PC-9 (cell line): Measurements from ENCODE around the gene FCN1.

Experiments
- EZH2 ChIP-seq: fragments of 200-600 bp; sonication (generic); IDR thresholded peaks from 2 replicates; pipeline ENCODE4 v1.8.0; 2017; ENCODE audit warnings: antibody characterized with exemption, low read depth
- TF ChIP-seq, protein P1 (sequence below): fragments of 200-600 bp; sonication (generic); conservative IDR thresholded peaks from 2 replicates; pipeline ENCODE4 v1.6.1; 2017; ENCODE audit warnings: mixed run types, antibody characterized with exemption, mild to moderate bottlenecking, moderate library complexity

- TF ChIP-seq, protein P1, sequence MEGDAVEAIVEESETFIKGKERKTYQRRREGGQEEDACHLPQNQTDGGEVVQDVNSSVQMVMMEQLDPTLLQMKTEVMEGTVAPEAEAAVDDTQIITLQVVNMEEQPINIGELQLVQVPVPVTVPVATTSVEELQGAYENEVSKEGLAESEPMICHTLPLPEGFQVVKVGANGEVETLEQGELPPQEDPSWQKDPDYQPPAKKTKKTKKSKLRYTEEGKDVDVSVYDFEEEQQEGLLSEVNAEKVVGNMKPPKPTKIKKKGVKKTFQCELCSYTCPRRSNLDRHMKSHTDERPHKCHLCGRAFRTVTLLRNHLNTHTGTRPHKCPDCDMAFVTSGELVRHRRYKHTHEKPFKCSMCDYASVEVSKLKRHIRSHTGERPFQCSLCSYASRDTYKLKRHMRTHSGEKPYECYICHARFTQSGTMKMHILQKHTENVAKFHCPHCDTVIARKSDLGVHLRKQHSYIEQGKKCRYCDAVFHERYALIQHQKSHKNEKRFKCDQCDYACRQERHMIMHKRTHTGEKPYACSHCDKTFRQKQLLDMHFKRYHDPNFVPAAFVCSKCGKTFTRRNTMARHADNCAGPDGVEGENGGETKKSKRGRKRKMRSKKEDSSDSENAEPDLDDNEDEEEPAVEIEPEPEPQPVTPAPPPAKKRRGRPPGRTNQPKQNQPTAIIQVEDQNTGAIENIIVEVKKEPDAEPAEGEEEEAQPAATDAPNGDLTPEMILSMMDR, result no peak
- no peak for TF ChIP-seq EZH2
Observed at GRCh38 chr9:134885001-134885678, 32.6 kb downstream of the FCN1 start.
